Activated CD8-positive, alpha-beta memory T cell treated with anti-CD3 and anti-CD28 coated beads for 24 hours (primary cell): ENCODE data around the gene KCNE1.
A peak's percentile ranks its signal among the peaks of the same experiment; 100 is the strongest.

Experiments
- DNase-seq: peaks from one replicate; pipeline ENCODE4 v3.0.0-alpha.2; 2020

The KCNE1 gene

GRCh38 chr21:34535886-34536285, 23.9 kb upstream of the KCNE1 start:
- no peak for DNase-seq

DNA sequence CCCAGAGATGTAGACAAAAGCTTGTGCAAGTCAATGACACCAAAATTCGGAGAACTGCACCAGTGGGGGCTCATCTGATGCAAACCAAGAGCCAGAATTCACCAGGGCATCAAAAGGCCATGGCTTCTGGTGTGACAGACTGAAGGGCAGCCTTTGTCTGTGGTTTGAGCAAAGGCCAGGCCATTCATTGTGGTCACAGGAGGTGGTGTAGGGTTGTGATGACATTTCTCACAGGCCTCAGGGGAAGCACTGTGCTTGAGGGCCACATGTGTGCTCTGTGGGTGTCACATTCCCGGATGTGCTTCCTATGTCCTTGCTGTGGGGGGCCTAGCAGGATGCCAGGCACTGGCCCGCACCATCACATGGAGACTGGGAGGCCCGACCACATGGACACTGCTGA, 22.5 kb upstream of the KCNE1 start:
- DNase-seq = no peak

DNA sequence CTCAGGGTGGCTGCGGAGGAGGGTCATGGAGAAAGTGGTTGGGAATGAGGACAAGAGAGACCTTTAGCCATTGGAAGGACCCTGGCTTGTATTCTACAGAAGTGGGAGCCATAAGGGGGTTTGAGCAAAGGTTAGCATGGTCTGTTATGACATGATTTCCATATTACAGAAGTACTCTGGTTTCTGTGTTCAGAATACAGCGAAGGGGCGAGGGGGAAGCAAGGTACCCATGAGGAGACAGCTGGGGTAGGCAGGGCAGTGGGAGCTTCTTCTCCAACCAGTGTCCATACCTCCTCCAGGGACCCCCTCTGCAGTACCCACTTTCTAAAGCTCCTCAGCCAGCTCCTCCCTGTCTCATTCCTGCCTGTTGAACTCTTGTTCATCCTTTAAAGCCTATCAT, 21.9 kb upstream of the KCNE1 start:
- no peak for DNase-seq

DNA sequence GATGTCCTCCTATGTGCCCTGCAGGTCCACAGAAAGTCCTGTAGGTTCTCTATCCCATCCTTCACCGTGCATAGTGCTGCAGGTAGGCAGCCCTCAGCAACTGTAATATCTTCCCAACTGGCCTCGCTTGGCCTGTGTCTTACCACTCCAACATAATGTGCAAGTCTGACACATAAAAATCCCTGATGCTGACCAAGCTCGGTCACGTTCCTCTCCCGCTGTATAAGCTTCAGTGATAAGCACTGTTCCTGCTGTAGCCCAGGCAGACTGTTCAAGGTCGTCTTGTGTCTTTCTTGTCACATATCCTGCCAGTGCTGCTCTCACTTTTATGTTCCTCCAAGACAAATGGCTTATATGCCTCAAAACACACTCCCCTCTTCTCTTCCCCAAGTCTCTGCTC, 19.4 kb upstream of the KCNE1 start:
- DNase-seq = no peak

DNA sequence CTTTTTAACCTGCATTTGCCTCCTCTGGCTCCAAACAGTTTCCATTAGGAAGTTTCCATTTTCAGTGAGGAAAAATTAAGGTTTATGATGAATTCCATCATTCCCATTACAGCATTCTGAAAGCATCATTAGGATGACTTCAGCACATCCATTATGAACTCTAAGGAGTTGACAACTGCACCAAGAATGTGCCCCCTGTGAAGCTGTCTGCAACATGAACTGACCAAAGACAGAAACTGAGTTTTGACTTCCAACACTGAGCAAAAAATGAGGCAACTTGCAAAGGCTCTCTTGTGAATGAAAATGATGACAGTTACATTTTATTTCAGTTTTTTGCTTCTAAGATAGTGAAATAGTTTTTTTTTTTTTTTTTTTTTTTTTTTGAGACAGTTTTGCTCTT, 18.3 kb upstream of the KCNE1 start:
- no peak for DNase-seq

DNA sequence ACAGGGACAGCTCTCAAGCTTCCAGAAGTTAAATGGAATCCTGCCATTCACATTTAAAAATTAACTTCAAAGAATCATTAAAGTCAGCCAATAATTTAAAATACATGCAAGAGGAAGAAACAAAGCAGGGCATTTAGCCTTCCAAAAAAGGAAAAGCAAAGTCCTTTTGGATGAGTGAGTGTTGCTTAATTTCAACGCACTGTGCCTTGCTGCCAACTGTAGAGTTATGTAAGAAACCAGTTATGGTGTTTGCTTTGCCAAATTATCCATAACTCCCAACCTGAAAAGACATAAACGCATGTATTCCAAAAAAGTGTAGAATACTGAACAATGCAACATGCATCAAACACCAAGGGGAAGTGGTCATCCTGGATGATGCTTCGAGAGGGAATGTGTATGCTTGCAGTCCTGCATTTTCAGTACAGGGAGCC, 16.1 kb upstream of the KCNE1 start:
- DNase-seq = no peak

- DNase-seq = peak; percentile 74
Measured at GRCh38 chr21:34526618-34527290, 14.7 kb upstream of the KCNE1 start.

DNA sequence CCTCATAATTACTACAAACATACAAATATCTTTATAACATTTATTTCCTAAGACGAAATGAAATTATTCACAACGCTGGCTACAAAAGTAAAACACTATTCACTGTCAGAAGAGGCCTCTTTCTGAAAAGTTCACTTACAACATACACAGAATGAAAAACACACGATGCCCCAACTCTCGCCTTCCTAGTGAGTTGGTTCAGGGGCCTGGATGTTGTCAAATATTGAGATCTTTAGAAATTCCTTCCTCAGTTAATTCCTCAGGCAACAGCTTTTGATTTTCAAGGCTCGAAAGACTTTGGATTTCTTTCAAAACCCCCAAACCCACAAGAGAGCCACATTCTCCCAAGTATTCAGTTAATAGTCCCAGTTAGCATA, 14.2 kb upstream of the KCNE1 start:
- no peak for DNase-seq

GRCh38 chr21:34524646-34525601, 12.9 kb upstream of the KCNE1 start:
- DNase-seq = no peak

DNA sequence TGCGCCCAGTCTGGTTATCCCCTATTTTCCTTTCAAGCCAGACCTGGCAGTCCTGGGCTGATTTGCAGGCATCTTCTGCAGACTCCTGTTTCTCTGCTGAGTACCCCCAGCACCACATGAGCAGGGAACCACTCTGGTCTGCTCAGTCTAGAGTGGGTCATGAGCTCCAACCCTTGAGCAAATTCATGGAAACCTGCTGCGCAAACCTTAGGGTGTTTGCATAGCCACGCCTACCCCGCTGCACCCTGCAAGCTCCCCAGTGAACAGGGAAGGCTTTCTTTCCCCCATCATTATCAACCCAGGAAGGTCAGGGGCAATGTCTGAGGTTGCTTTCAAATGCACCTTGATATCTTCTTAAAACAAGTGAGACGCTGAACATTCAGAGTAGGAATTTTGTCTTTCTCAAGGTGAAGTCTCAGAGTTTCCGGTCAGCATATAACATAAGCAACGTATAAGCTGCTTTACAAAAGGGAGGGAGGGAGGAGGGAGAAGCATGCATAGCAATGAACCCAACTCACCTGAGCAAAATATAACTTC, 11.1 kb upstream of the KCNE1 start:
- DNase-seq = no peak

DNA sequence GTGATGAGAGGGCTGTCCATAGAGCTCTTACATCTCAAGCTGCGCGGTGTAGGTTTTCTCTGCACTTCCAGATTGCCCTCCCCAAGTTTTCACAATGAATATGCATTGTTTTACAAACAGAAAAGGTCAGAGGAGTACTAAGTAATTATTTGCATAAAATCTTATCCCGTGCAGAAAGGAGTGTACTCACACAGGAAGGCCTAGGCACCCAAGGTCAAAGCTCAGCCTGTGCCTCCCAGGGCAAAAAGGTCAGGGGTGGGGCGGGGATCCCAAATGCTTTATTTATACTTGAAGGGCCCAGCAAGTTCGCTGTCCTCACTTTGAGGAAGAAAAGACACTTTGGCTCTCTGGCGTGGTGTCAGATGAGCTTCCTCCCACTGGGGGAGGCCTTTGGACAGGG, 10.3 kb upstream of the KCNE1 start:
- DNase-seq = no peak

- DNase-seq = no peak
Measured at GRCh38 chr21:34521561-34521960, 9.6 kb upstream of the KCNE1 start.

DNA sequence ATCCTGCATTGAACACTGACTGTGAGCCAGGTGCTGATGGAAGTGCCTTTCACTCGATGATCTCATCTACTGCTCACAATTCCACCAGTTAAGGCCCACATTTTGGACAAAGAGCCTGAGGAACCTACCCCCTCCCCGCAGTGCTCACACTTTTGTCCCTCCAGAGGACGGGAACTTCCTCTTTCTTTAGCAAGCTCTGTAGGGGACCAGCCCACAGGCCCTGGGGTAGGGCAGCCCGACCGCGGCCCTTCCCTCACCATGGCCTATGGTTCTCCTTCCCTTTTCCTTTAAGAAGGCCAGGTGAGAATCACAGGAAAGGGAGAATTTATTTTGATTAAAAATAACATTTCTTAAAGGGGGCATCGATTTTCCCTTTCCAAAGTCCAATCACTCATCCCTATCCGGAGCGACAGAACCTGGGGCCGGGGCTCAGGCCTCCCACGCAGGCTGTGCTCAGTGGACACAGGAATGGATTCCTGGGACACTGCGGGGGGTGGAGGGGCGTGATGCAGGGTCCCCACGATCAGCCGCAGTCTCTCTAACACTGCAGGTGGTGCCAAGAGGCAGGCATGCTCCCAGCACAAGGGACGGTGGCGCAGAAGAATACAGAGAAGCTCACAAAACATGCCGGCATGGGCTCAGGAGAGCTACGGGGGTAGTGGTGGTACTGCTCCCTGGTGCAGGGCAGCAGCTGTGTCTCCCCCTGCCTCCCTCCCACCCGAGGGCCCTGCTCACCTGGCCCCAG, 8.9 kb upstream of the KCNE1 start:
- no peak for DNase-seq

- no peak for DNase-seq
Measured at GRCh38 chr21:34520281-34520680, 8.3 kb upstream of the KCNE1 start.

GRCh38 chr21:34519694-34520093, 7.7 kb upstream of the KCNE1 start:
- no peak for DNase-seq

- no peak for DNase-seq
Measured at GRCh38 chr21:34519016-34519415, 7.0 kb upstream of the KCNE1 start.

DNA sequence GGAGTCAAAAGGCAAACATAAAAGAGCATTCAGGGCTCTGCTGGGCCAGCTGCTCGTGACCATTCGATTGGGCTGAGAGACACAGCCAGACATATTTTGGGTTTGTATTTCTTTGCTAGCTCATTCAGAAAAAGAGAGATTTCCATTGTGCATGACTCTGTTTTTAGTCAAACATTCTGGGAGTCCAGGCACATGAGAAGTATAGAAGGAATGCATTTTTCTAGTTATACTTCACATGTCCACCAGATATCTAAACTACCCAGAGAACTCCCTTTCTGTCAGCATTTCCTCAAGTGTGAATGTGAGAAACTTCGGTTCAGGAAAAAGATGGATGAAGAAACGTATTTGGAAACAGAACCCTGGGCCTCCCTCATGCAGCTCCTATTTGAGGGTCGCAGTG, 6.3 kb upstream of the KCNE1 start:
- DNase-seq = no peak

DNA sequence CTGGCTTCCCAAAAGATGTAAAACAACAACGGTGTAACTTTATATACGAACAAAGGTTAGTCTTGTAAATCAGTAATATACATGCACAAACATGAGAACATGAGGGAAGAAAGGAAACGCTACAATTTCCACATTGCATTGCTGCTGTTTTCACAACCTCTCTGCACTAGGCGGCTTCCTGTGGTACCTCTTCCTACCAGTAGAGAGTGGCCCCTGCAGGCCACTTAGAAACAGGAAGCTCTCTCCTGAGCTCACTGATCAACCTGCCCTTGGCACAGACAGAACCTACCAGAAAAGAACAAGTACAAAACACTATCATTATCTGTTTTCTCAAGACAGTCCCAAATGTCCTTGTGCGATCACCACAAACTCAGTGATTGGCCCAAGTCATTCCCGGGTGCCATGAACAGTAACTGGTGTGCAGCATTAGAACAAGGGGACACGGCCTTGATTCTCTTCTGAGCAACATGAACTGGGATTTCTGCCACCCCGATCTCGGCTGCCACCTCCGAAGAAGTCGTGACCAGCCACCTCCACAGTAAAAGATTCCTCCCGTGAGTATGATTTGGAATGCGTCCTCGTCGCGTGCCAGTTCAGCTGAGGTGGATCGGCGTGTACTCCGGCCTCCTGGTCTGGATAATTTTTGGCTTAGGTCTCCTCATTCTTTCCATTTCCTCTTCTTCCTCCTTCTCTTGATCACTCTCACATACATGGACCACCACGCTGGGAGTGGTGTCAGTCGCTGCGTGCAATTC, 5.7 kb upstream of the KCNE1 start:
- no peak for DNase-seq

- DNase-seq = no peak
Measured at GRCh38 chr21:34517039-34517438, 5.0 kb upstream of the KCNE1 start.

DNA sequence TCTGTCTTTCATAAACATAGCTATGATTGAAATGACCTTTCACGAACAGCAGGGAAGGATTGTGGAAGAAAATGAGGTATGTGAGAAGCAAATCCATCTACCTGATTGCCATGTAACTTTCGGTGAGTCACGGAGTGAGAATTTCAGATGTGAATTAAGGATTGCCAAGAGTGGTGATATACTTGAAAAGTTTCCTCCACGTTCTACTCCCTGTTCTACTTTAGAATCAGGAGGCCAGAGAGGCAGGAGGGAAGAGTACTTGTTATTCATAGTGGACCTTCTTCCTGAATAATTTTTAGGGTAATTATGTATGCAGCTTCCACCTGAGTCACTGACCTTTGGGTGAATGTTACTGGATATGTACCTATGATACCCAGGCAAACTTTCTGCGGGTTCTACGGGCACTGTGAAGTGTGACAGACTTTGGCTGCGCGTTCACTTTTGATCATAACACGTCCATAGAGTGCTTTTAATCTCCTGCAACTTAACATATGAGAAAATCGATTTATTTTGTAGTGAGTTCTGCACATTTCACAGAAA, 2.6 kb upstream of the KCNE1 start:
- no peak for DNase-seq

GRCh38 chr21:34513129-34513675, 1.2 kb upstream of the KCNE1 start:
- no peak for DNase-seq

- DNase-seq = no peak
Measured at GRCh38 chr21:34511181-34511580, 829 bp downstream of the KCNE1 start.
